Activated CD8-positive, alpha-beta memory T cell treated with anti-CD3 and anti-CD28 coated beads for 1 hour (primary cell): ENCODE results near the gene CLEC1B.
"Not testable (repeated sequence)": the region's sequence is repeated elsewhere in the genome, so short reads cannot be mapped to it uniquely, and the experiment has no call there.

Experiments used
- DNase-seq, 2 donors: peaks; one replicate each; pipeline ENCODE4 v3.0.0-alpha.2; 2020; ENCODE audit warnings: low read depth in 1 of 2; ENCODE audit errors: extremely low read depth in 1 of 2

The CLEC1B gene

GRCh38 chr12:9999016-9999415, at the start of gene CLEC1B:
Gene CLEC1B (minus strand): TSS chr12:9999121. CDS start chr12:9999100, 21 bp downstream.
- DNase-seq: no peak

- DNase-seq: no peak
Measured at GRCh38 chr12:10048526-10048925, 49.6 kb upstream of the CLEC1B start.

GRCh38 chr12:10042167-10042566, 43.2 kb upstream of the CLEC1B start:
- no peak for DNase-seq

- no peak for DNase-seq
Measured at GRCh38 chr12:10033783-10034545, 35.0 kb upstream of the CLEC1B start.

GRCh38 chr12:10031771-10032175, 32.9 kb upstream of the CLEC1B start:
- no peak for DNase-seq

- no peak for DNase-seq
Measured at GRCh38 chr12:10031321-10031720, 32.4 kb upstream of the CLEC1B start.

GRCh38 chr12:10030446-10030845, 31.5 kb upstream of the CLEC1B start, which contains the start of gene CLEC9A:
Gene CLEC9A (plus strand): TSS chr12:10030682. CDS start chr12:10052688, 22,006 bp downstream.
- no peak for DNase-seq

- DNase-seq: no peak
Measured at GRCh38 chr12:10027721-10028120, 28.8 kb upstream of the CLEC1B start.

- no peak for DNase-seq
Measured at GRCh38 chr12:10027311-10027710, 28.4 kb upstream of the CLEC1B start.

- not testable (repeated sequence) for DNase-seq
Measured at GRCh38 chr12:10026666-10027065, 27.7 kb upstream of the CLEC1B start.

GRCh38 chr12:10025236-10025635, 26.3 kb upstream of the CLEC1B start:
- DNase-seq: no peak

GRCh38 chr12:10021342-10021741, 22.4 kb upstream of the CLEC1B start:
- DNase-seq: no peak

- no peak for DNase-seq
Measured at GRCh38 chr12:10018386-10018785, 19.5 kb upstream of the CLEC1B start.

GRCh38 chr12:10016881-10017280, 18.0 kb upstream of the CLEC1B start:
- no peak for DNase-seq

- DNase-seq: no peak
Measured at GRCh38 chr12:10015450-10015849, 16.5 kb upstream of the CLEC1B start.

GRCh38 chr12:10012630-10013330, 13.9 kb upstream of the CLEC1B start:
- no peak for DNase-seq

GRCh38 chr12:10001171-10001776, 2.4 kb upstream of the CLEC1B start:
- no peak for DNase-seq

- no peak for DNase-seq
Measured at GRCh38 chr12:9992296-9992695, 6.6 kb downstream of the CLEC1B start.

- DNase-seq: no peak
Measured at GRCh38 chr12:9991876-9992275, 7.0 kb downstream of the CLEC1B start.

GRCh38 chr12:9980126-9980525, 18.8 kb downstream of the CLEC1B start:
- no peak for DNase-seq

GRCh38 chr12:9977916-9978315, 21.0 kb downstream of the CLEC1B start:
- no peak for DNase-seq

- DNase-seq: not testable (repeated sequence)
Measured at GRCh38 chr12:9976626-9977025, 22.3 kb downstream of the CLEC1B start.
